Measurements from ENCODE around the gene ACRBP.

DNA sequence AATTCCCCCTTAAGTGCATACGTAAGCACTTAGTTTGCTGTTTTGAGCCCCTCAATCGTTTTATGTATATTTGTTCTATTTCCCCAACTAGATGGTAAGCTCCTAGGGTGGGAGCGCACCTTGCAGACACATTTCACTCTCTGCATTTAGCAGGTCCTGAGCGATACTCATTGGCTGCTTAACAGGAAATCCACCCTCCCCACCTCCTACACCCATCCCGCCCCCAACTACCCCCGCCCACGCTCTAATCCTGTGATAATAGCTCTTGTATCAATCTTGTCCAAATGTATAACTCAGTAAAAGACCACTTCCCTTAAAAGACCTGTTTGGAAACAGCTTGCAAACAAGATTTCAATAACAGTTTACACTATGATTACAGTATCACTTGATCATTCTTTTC is 19.6 kb downstream of the ACRBP start:
- TF ChIP-seq, protein P1, sequence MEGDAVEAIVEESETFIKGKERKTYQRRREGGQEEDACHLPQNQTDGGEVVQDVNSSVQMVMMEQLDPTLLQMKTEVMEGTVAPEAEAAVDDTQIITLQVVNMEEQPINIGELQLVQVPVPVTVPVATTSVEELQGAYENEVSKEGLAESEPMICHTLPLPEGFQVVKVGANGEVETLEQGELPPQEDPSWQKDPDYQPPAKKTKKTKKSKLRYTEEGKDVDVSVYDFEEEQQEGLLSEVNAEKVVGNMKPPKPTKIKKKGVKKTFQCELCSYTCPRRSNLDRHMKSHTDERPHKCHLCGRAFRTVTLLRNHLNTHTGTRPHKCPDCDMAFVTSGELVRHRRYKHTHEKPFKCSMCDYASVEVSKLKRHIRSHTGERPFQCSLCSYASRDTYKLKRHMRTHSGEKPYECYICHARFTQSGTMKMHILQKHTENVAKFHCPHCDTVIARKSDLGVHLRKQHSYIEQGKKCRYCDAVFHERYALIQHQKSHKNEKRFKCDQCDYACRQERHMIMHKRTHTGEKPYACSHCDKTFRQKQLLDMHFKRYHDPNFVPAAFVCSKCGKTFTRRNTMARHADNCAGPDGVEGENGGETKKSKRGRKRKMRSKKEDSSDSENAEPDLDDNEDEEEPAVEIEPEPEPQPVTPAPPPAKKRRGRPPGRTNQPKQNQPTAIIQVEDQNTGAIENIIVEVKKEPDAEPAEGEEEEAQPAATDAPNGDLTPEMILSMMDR (IDR thresholded peaks at IDR 0.05), result no peak
- TF ChIP-seq POLR2A (IDR thresholded peaks at IDR 0.05), result no peak
